RCC 7860 (cell line): ENCODE measurements around the gene EML6.

Experiments used
- DNase-seq: peaks from one replicate; pipeline ENCODE4 v3.0.0-alpha.2; 2015; ENCODE audit warnings: low spot score
- FAIRE-seq: peaks from 2 replicates; lab custom pipeline; 2012; peaks lifted over from hg19 to GRCh38; lab: Jason Lieb, UNC

Gene EML6

GRCh38 chr2:54789878-54790277, 66.4 kb downstream of the EML6 start:
- FAIRE-seq, result no peak

GRCh38 chr2:54791831-54792230, 68.4 kb downstream of the EML6 start:
- no peak for FAIRE-seq
- DNase-seq, result no peak

More at GRCh38 chr2:54789878-54790277, 66.4 kb downstream of the EML6 start:
- no peak for DNase-seq

- DNase-seq (no peak), FAIRE-seq (no peak)
Measured at GRCh38 chr2:54797307-54797706, 73.8 kb downstream of the EML6 start.

GRCh38 chr2:54801352-54801751, 77.9 kb downstream of the EML6 start:
- FAIRE-seq (no peak), DNase-seq (no peak)

- DNase-seq (no peak), FAIRE-seq (no peak)
Measured at GRCh38 chr2:54803783-54804751, 80.6 kb downstream of the EML6 start.

GRCh38 chr2:54805255-54805654, 81.8 kb downstream of the EML6 start:
- no peak for FAIRE-seq
- DNase-seq, result no peak

GRCh38 chr2:54806975-54807374, 83.5 kb downstream of the EML6 start:
- no peak for FAIRE-seq
- DNase-seq, result no peak

GRCh38 chr2:54808661-54809060, 85.2 kb downstream of the EML6 start:
- DNase-seq, result no peak
- no peak for FAIRE-seq

GRCh38 chr2:54809819-54810218, 86.4 kb downstream of the EML6 start:
- no peak for FAIRE-seq
- DNase-seq, result no peak

GRCh38 chr2:54810246-54810645, 86.8 kb downstream of the EML6 start:
- DNase-seq (no peak), FAIRE-seq (no peak)

GRCh38 chr2:54813584-54813983, 90.1 kb downstream of the EML6 start:
- DNase-seq, result no peak
- no peak for FAIRE-seq

- FAIRE-seq (no peak), DNase-seq (no peak)
Measured at GRCh38 chr2:54814389-54815147, 91.1 kb downstream of the EML6 start.

GRCh38 chr2:54815148-54815539, 91.7 kb downstream of the EML6 start:
- no peak for FAIRE-seq

GRCh38 chr2:54818226-54818625, 94.8 kb downstream of the EML6 start:
- no peak for DNase-seq
- no peak for FAIRE-seq

More at GRCh38 chr2:54815148-54815539, 91.7 kb downstream of the EML6 start:
- no peak for DNase-seq

- FAIRE-seq, result no peak
- DNase-seq, result no peak
Measured at GRCh38 chr2:54820558-54820957, 97.1 kb downstream of the EML6 start.

- FAIRE-seq, result no peak
- DNase-seq, result no peak
Measured at GRCh38 chr2:54824567-54824966, 101.1 kb downstream of the EML6 start.

- DNase-seq (no peak), FAIRE-seq (no peak)
Measured at GRCh38 chr2:54830546-54830945, 107.1 kb downstream of the EML6 start.

GRCh38 chr2:54831480-54831879, 108.0 kb downstream of the EML6 start:
- DNase-seq, result no peak
- no peak for FAIRE-seq

GRCh38 chr2:54834721-54835120, 111.3 kb downstream of the EML6 start:
- DNase-seq (no peak), FAIRE-seq (no peak)

- DNase-seq, result no peak
- FAIRE-seq, result no peak
Measured at GRCh38 chr2:54836477-54836876, 113.0 kb downstream of the EML6 start.

GRCh38 chr2:54838585-54839035, 115.1 kb downstream of the EML6 start:
- peak; percentile 45 for DNase-seq
- FAIRE-seq, result no peak
